Spinal cord (tissue), 10 donors: Measurements from ENCODE around the gene CPAMD8. TPM values are rescaled to one million over a fixed set of nuclear protein-coding genes. Genes with fewer than 3 reads are reported as not detected.
"Not testable (repeated sequence)": the region's sequence is repeated elsewhere in the genome, so short reads cannot be mapped to it uniquely, and the experiment has no call there.

Experiments used
- DNase-seq, 6 donors: peaks; one replicate each; pipeline versions ENCODE4 v3.0.0 to v3.0.0-alpha.2; 2013 to 2015; ENCODE audit warnings: low spot score in 6 of 6, low read depth in 4 of 6
- H3K27ac ChIP-seq: one replicate; pipeline ENCODE4 v1.5.1; 2013; ENCODE audit warnings: low read depth, low read length, control low read depth
- H3K27me3 ChIP-seq: one replicate; pipeline ENCODE4 v1.6.1; 2013; ENCODE audit warnings: low read length; ENCODE audit not compliant: control insufficient read depth, insufficient read depth
- H3K36me3 ChIP-seq: one replicate; pipeline ENCODE4 v1.6.1; 2013; ENCODE audit warnings: low read length; ENCODE audit not compliant: control insufficient read depth, insufficient read depth
- H3K4me1 ChIP-seq: one replicate; pipeline ENCODE4 v1.6.1; 2013; ENCODE audit warnings: low read length; ENCODE audit not compliant: control insufficient read depth, insufficient read depth
- H3K4me3 ChIP-seq: one replicate; pipeline ENCODE4 v1.5.1; 2013; ENCODE audit warnings: low read depth, low read length, control low read depth
- H3K9me3 ChIP-seq: one replicate; pipeline ENCODE4 v1.6.1; 2013; ENCODE audit warnings: low read length; ENCODE audit not compliant: control insufficient read depth, insufficient read depth
- WGBS: methylation state at CpG from one replicate; pipeline ENCODE4 v1.1.5; 2013; ENCODE audit warnings: missing lambda C conversion rate; ENCODE audit not compliant: insufficient coverage; 5-methylcytosine and 5-hydroxymethylcytosine counted together
- polyA plus RNA-seq, 2 donors: library from polyadenylated mRNA; unstranded; fragments of 120-200 nt; gene quantifications; one replicate each; pipeline ENCODE4 v1.2.1, GENCODE V29; 2013; ENCODE audit not compliant: insufficient read length in 2 of 2
- total RNA-seq, 2 donors: library from RNA; depleted of rRNA in 1 of 2; stranded (reverse); fragments of 120-200 nt in 1 of 2; fragments of >200 nt in 1 of 2; gene quantifications; one replicate each; pipeline versions ENCODE4 v1.2.3 to v1.2.4, GENCODE V29; 2013 to 2014
- donor health status: healthy.

The CPAMD8 gene
- total and polyA plus RNA-seq, 4 donors = 9.7 to 117 (median 38.9) TPM

- Histone ChIP-seq H3K27ac (no peak overlapping the region), H3K9me3 (peaks cover 3% of the 10 kb centered on the region), H3K4me3 (peak overlapping the region; percentile 47), H3K27me3 (peaks cover 16% of the 10 kb centered on the region), H3K36me3 (no peaks in the 10 kb centered on the region), H3K4me1 (peaks cover 12% of the 10 kb centered on the region)
- WGBS = under 1% methylated on average over 37 of the region's 40 CpGs
- DNase-seq = peak in 1 of 6 donors; percentile 33
Measured at GRCh38 chr19:17025991-17026658, 485 bp downstream of the CPAMD8 start.

DNA sequence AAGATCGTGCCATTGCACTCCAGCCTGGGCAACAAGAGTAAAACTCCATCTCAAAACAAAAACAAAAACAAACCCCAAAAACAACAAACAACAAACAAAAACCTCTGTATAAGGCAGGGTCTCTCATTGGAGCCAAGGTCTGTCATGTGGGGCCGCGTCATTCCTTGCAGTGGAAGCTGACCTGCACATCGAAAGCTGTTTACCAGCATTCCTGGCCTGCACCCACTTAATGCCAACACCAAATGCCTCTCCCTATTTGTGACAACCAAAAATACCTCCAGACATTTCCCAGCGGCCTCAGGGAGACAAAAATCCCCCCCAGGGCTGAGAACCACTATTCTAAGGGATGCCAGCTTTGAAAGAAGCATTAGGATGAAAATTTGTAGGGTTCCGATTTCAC lies 1.2 kb downstream of the CPAMD8 start:
- H3K4me3 ChIP-seq = no peak overlapping the region
- H3K27me3 ChIP-seq = peaks cover 16% of the 10 kb centered on the region
- no peak overlapping the region for H3K27ac ChIP-seq
- peaks cover 3% of the 10 kb centered on the region for H3K9me3 ChIP-seq
- H3K4me1 ChIP-seq = peaks cover 18% of the 10 kb centered on the region
- 86% methylated on average over 4 of the region's 6 CpGs for WGBS
- DNase-seq = no peak
- no peaks in the 10 kb centered on the region for H3K36me3 ChIP-seq

- not testable (repeated sequence) for H3K36me3 ChIP-seq, H3K27ac ChIP-seq, H3K9me3 ChIP-seq, DNase-seq, H3K4me3 ChIP-seq
- Histone ChIP-seq H3K4me1 (peaks cover 20% of the 10 kb centered on the region), H3K27me3 (peaks cover 16% of the 10 kb centered on the region)
- 86% methylated on average over 1 of the region's 8 CpGs for WGBS
Measured at GRCh38 chr19:17024941-17025340, 1.7 kb downstream of the CPAMD8 start.

DNA sequence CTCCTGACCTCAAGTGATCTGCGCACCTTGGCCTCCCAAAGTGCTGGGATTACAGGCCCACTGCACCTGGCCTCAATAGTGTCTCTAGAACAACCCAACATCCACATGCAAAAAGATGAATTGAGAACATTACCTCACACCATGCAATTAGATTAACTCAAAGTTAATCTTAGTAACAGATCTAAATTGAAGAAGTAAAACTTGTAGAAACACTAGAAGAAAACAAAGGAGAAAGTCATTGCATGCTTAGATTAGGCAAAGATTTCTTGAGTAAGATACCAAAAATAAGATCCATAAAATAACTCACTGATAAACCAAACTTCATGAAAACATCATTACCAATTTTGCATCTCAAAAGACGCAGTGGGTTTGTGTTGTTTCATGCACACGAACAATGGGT lies 2.8 kb downstream of the CPAMD8 start:
- Histone ChIP-seq H3K4me1 (peaks cover 20% of the 10 kb centered on the region), H3K36me3 (no peaks in the 10 kb centered on the region), H3K27me3 (peaks cover 16% of the 10 kb centered on the region), H3K4me3 (no peak overlapping the region), H3K27ac (no peak overlapping the region), H3K9me3 (peaks cover 3% of the 10 kb centered on the region)
- WGBS = 94% methylated on average over 3 of the region's 3 CpGs
- no peak for DNase-seq

- Histone ChIP-seq H3K36me3 (no peaks in the 10 kb centered on the region), H3K9me3 (peaks cover 3% of the 10 kb centered on the region), H3K27me3 (peaks cover 16% of the 10 kb centered on the region), H3K4me1 (peaks cover 20% of the 10 kb centered on the region), H3K27ac (no peak overlapping the region), H3K4me3 (no peak overlapping the region)
- DNase-seq = no peak
- 99% methylated on average over 7 of the region's 7 CpGs for WGBS
Measured at GRCh38 chr19:17022738-17023137, 3.9 kb downstream of the CPAMD8 start.

- no peaks in the 10 kb centered on the region for H3K36me3 ChIP-seq
- DNase-seq = no peak
- peaks cover 12% of the 10 kb centered on the region for H3K27me3 ChIP-seq
- no peak overlapping the region for H3K27ac ChIP-seq
- peaks cover 3% of the 10 kb centered on the region for H3K9me3 ChIP-seq
- H3K4me3 ChIP-seq = no peak overlapping the region
- WGBS = 85% methylated on average over 11 of the region's 12 CpGs
- peaks cover 16% of the 10 kb centered on the region for H3K4me1 ChIP-seq
Measured at GRCh38 chr19:17021793-17022590, 4.6 kb downstream of the CPAMD8 start.

DNA sequence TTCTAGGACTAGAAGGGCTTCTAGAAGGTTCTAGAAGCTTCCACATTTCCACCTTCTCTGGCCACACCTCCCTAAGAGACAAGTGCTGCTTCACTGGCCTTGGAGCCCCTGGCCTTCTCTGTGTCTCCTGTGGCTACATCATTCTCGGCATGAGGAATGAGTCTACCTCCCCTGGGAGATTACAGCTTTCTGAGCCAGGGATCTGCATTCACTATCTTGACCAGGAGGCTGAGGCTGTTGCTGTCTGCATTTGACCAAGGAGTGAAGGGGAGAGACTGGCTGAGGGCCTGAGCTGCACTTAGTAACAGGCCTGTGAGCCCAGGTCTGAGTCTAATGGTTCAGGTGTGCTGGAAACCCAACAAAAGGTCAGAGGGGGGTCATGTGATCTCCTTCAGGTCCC lies 5.3 kb downstream of the CPAMD8 start:
- peaks cover 3% of the 10 kb centered on the region for H3K9me3 ChIP-seq
- no peak for DNase-seq
- peaks cover 15% of the 10 kb centered on the region for H3K4me1 ChIP-seq
- peaks cover 12% of the 10 kb centered on the region for H3K27me3 ChIP-seq
- no peaks in the 10 kb centered on the region for H3K36me3 ChIP-seq
- no peak overlapping the region for H3K27ac ChIP-seq
- no peak overlapping the region for H3K4me3 ChIP-seq
- whole genome bisulfite sequencing = 100% methylated on average over 1 of the region's 1 CpG

DNA sequence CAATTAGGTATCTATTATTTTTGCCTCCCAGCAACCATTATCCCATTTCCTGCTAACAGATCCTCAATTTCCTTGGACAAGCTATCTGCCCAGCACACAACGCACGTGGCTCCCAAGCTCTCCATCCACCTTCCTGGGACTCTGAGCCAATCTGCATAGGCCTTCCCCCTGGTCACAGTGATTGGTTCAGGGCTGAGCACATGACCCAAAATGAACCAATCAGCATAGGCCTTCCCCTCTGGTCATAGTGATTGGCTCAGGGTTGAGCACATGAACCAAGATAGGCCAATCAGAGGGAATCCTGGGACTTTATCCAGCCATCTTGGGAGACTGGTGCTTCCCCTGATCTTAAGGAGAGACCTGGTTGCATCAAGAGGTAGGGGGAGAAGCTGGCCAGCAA lies 5.8 kb downstream of the CPAMD8 start:
- peaks cover 3% of the 10 kb centered on the region for H3K9me3 ChIP-seq
- H3K4me3 ChIP-seq = no peak overlapping the region
- peaks cover 10% of the 10 kb centered on the region for H3K4me1 ChIP-seq
- H3K27ac ChIP-seq = no peak overlapping the region
- DNase-seq = peak in 1 of 6 donors; percentile 18
- H3K36me3 ChIP-seq = no peaks in the 10 kb centered on the region
- WGBS = 56% methylated on average over 2 of the region's 2 CpGs
- H3K27me3 ChIP-seq = peaks cover 7% of the 10 kb centered on the region

GRCh38 chr19:17020385-17020784 lies 6.2 kb downstream of the CPAMD8 start:
- Histone ChIP-seq H3K4me3 (no peak overlapping the region), H3K27me3 (peaks cover 2% of the 10 kb centered on the region), H3K9me3 (peaks cover 3% of the 10 kb centered on the region), H3K27ac (no peak overlapping the region), H3K4me1 (peaks cover 8% of the 10 kb centered on the region), H3K36me3 (no peaks in the 10 kb centered on the region)
- DNase-seq = peak in 5 of 6 donors; percentile 43 to 86 (median 60)
